SK-N-SH (cell line): ENCODE data around the gene MRPL10.

ENCODE experiments used
- GABPA ChIP-seq: IDR thresholded peaks from 2 replicates; pipeline ENCODE4 v1.4.0; 2012; ENCODE audit warnings: low read depth, mild to moderate bottlenecking
- GATA2 ChIP-seq: sonication (generic); formaldehyde crosslinking; IDR thresholded peaks from 2 replicates; pipeline ENCODE4 v1.5.0; 2020; ENCODE audit warnings: mild to moderate bottlenecking, missing genetic modification reagents
- MXI1 ChIP-seq: IDR thresholded peaks from 2 replicates; pipeline ENCODE4 v1.6.1; 2012; ENCODE audit warnings: mild to moderate bottlenecking, low read depth, low read length, improper control_type of control experiment
- RAD21 ChIP-seq: IDR thresholded peaks from 2 replicates; pipeline ENCODE4 v1.6.1; 2012; ENCODE audit warnings: mild to moderate bottlenecking, low read length
- RFX5 ChIP-seq: IDR thresholded peaks from 2 replicates; pipeline ENCODE4 v1.6.1; 2012; ENCODE audit warnings: mild to moderate bottlenecking, improper control_type of control experiment, low read length
- SIN3A ChIP-seq: IDR thresholded peaks from 2 replicates; pipeline ENCODE4 v1.6.1; 2012; ENCODE audit warnings: low read depth, mild to moderate bottlenecking, low read length, moderate library complexity, borderline replicate concordance
- TAF1 ChIP-seq: IDR thresholded peaks from 2 replicates; pipeline ENCODE4 v1.6.1; 2012; ENCODE audit warnings: low read depth, mild to moderate bottlenecking, low read length, moderate library complexity, borderline replicate concordance
- TCF12 ChIP-seq: IDR thresholded peaks from 2 replicates; pipeline ENCODE4 v1.4.0; 2012
- TEAD4 ChIP-seq: IDR thresholded peaks from 2 replicates; pipeline ENCODE4 v1.4.0; 2012; ENCODE audit warnings: mild to moderate bottlenecking, borderline replicate concordance; ENCODE audit not compliant: insufficient read depth
- YY1 ChIP-seq: IDR thresholded peaks from 2 replicates; pipeline ENCODE4 v1.4.0; 2012; ENCODE audit warnings: low read depth, mild to moderate bottlenecking
- TF ChIP-seq, protein P1 (sequence below): fragments of 200-600 bp; sonication (generic); IDR thresholded peaks from 2 replicates; pipeline ENCODE4 v1.6.1; 2017; ENCODE audit warnings: antibody characterized with exemption, mild to moderate bottlenecking, moderate library complexity
- TF ChIP-seq, protein P2 (sequence below): IDR thresholded peaks from 2 replicates; pipeline ENCODE4 v1.6.1; 2012; ENCODE audit warnings: mild to moderate bottlenecking, low read depth, low read length, moderate library complexity
- TF ChIP-seq, protein P3 (sequence below): IDR thresholded peaks from 2 replicates; pipeline ENCODE4 v1.4.0; 2012; ENCODE audit warnings: low read depth

DNA sequence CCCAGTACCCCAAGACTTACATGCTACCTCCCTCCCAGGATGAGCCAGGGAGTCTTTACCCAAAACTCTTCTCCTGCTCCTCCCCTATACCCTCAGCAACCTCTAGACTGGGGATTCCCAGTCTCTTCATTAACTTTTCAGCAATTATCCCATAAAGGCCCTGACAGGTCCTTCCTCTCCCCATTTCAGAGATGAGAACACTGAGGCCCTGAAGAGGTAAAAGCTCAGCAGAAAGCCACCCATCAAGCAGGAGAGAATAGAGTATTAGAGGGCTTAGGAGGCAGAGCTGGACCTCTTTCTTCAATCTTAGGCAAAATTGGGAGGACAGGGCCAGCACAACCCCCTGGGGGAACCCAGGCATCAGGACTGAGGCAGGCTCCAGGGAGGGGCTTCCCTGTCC, 25.5 kb upstream of the MRPL10 start:
- TF ChIP-seq, protein P1, sequence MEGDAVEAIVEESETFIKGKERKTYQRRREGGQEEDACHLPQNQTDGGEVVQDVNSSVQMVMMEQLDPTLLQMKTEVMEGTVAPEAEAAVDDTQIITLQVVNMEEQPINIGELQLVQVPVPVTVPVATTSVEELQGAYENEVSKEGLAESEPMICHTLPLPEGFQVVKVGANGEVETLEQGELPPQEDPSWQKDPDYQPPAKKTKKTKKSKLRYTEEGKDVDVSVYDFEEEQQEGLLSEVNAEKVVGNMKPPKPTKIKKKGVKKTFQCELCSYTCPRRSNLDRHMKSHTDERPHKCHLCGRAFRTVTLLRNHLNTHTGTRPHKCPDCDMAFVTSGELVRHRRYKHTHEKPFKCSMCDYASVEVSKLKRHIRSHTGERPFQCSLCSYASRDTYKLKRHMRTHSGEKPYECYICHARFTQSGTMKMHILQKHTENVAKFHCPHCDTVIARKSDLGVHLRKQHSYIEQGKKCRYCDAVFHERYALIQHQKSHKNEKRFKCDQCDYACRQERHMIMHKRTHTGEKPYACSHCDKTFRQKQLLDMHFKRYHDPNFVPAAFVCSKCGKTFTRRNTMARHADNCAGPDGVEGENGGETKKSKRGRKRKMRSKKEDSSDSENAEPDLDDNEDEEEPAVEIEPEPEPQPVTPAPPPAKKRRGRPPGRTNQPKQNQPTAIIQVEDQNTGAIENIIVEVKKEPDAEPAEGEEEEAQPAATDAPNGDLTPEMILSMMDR = no peak
- TF ChIP-seq SIN3A (no peak), MXI1 (no peak), TAF1 (no peak), TEAD4 (no peak), GATA2 (CRISPR knock-in tag) (no peak), TCF12 (no peak), RAD21 (no peak), GABPA (no peak), YY1 (no peak), RFX5 (no peak)
- TF ChIP-seq, protein P2, sequence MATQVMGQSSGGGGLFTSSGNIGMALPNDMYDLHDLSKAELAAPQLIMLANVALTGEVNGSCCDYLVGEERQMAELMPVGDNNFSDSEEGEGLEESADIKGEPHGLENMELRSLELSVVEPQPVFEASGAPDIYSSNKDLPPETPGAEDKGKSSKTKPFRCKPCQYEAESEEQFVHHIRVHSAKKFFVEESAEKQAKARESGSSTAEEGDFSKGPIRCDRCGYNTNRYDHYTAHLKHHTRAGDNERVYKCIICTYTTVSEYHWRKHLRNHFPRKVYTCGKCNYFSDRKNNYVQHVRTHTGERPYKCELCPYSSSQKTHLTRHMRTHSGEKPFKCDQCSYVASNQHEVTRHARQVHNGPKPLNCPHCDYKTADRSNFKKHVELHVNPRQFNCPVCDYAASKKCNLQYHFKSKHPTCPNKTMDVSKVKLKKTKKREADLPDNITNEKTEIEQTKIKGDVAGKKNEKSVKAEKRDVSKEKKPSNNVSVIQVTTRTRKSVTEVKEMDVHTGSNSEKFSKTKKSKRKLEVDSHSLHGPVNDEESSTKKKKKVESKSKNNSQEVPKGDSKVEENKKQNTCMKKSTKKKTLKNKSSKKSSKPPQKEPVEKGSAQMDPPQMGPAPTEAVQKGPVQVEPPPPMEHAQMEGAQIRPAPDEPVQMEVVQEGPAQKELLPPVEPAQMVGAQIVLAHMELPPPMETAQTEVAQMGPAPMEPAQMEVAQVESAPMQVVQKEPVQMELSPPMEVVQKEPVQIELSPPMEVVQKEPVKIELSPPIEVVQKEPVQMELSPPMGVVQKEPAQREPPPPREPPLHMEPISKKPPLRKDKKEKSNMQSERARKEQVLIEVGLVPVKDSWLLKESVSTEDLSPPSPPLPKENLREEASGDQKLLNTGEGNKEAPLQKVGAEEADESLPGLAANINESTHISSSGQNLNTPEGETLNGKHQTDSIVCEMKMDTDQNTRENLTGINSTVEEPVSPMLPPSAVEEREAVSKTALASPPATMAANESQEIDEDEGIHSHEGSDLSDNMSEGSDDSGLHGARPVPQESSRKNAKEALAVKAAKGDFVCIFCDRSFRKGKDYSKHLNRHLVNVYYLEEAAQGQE = no peak
- TF ChIP-seq, protein P3, sequence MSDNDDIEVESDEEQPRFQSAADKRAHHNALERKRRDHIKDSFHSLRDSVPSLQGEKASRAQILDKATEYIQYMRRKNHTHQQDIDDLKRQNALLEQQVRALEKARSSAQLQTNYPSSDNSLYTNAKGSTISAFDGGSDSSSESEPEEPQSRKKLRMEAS = no peak
